ENCODE results near the gene PIK3R3.
"Not testable (repeated sequence)": the region's sequence is repeated elsewhere in the genome, so short reads cannot be mapped to it uniquely, and the experiment has no call there.

PIK3R3 gene

GRCh38 chr1:46099215-46099614 is 33.2 kb downstream of the PIK3R3 start:
- DNase-seq = no peak

- no peak for DNase-seq
Measured at GRCh38 chr1:46098027-46098712, 34.3 kb downstream of the PIK3R3 start.

DNA sequence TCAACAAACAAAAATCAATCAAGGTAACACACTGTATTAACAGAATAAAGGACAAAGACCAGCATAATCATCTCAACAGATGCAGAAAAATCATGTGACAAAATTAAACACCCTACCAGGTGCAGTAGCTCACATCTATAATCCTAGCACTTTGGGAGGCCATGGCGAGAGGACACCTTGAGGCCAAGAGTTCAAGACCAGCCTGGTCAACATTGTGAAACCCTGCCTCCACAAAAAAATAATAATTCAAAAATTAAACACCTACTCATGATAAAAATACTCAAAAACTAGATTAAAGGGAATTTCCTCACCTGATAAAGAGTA is 35.3 kb downstream of the PIK3R3 start:
- no peak for DNase-seq

DNA sequence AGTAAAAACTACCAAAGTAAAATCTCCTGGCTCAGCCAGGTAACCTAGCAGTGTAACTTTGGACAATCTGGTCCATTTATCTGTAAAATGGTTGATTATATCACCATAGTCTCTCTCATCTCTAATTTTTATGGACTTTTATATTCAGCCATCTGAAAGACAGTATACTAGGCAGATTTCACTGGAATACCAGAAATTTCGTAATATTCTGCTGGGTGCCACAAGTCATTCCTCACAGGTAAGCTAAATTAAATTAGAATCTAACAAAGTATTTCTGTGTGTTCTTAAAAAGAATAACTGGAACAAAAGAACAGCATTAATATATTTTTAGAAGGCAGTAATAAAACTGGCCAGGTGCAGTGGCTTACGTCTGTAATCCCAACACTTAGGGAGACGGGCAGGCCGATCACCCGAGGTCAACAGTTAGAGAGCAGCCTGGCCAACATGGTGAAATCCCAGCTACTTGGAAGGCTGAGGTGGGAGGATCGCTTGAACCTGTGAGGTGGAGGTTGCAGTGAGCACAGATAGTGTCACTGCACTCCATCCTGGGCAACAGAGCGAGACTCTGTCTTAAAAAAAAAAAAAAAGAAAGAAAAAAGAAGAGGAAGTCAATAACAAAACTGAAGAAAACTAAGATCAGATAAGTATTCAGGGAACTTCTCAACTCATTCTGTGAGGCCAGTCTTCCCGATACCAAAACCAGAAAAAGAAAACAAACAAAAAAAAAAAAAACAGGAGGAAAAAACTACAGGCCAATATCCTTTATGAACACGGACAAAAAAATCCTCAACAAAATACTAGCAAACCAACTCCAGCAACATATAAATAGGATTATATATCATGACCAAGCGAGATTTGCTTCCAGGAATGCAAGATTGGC is 35.9 kb downstream of the PIK3R3 start:
- no peak for DNase-seq

GRCh38 chr1:46095110-46095509 is 37.3 kb downstream of the PIK3R3 start:
- DNase-seq = not testable (repeated sequence)

- no peak for DNase-seq
Measured at GRCh38 chr1:46094471-46095005, 37.9 kb downstream of the PIK3R3 start.

GRCh38 chr1:46093832-46094231 is 38.6 kb downstream of the PIK3R3 start:
- DNase-seq = not testable (repeated sequence)

GRCh38 chr1:46087891-46088290 is 44.5 kb downstream of the PIK3R3 start:
- DNase-seq = no peak

GRCh38 chr1:46086576-46086975 is 45.9 kb downstream of the PIK3R3 start:
- DNase-seq = no peak

- no peak for DNase-seq
Measured at GRCh38 chr1:46084553-46085451, 47.6 kb downstream of the PIK3R3 start.

DNA sequence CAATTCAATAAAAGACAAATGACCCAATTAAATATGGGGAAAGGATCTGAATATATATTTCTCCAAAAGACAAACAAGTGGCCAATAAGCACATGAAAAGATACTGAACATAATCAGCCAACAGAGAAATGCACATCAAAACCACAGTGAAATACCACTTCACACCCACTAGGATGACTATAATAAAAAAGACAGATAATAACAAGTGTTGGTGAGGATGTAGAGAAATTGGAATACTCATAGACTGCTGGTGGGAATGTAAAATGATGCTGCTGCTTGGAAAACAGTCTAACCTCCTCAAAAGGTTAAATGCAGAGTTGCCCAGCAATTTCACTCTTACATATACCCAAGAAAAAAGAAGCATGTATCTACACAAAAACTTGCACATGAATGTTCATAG is 48.9 kb downstream of the PIK3R3 start:
- no peak for DNase-seq

GRCh38 chr1:46081619-46082018 is 50.8 kb downstream of the PIK3R3 start:
- DNase-seq = no peak

- no peak for DNase-seq
Measured at GRCh38 chr1:46081206-46081605, 51.2 kb downstream of the PIK3R3 start.

- DNase-seq = no peak
Measured at GRCh38 chr1:46080257-46080656, 52.2 kb downstream of the PIK3R3 start.

DNA sequence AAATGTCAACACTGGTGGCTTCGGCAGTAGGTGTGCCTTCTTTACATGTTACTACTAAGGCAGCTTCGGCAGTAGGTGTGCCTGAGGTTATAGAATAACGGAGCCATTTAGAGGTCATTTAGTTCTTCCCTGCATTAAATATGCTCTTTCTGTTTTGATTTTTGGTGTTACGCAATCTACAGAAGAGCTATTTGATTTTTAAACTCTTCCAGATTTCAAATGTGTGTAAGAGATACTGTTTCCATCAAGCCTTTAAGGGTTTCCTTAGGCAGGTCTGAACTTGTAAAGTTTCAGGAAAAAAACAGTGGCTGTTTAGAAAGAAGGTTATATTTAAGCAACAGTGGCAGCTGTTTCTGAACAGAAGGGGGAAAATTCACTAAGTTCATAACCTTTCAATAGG is 54.8 kb downstream of the PIK3R3 start:
- DNase-seq = no peak

DNA sequence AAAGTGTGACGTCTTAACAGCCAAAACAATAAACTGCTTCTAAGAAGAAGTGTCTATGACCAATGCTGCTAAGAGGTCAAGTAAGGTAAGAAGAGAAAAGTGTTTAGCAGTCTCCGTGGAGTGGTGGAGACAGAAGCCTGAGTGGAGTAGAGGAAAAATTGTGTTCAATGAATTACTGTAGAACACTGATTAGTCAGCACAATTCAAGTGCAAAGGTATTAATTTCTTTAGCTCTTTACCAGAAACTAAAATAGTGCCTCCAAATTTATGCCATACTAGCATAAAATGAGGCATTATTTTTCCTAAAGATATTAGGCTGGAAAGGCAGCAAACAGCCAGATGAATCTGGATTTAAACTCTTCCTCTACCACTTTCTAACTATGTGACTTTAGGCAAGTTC is 56.1 kb downstream of the PIK3R3 start:
- no peak for DNase-seq

DNA sequence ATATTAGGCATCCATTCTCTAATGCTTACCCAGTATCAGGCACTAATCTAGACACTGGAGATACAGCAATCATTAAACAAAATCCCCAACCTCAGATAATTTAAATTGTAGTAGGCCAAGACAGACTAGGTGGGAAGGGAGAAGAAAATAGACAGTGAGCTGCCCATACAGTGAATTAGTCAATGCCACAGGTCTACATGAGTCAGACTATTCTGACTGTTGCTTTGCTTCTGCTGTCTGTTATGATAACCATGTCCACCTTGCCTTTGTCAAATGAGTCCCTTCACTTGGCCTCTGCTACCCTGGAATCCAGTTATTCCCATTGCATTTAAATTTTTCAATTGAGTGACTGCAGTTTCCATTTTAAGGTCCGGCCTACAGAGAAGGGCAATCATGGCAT is 59.5 kb downstream of the PIK3R3 start:
- DNase-seq = no peak

GRCh38 chr1:46070164-46070814 is 62.1 kb downstream of the PIK3R3 start:
- no peak for DNase-seq

DNA sequence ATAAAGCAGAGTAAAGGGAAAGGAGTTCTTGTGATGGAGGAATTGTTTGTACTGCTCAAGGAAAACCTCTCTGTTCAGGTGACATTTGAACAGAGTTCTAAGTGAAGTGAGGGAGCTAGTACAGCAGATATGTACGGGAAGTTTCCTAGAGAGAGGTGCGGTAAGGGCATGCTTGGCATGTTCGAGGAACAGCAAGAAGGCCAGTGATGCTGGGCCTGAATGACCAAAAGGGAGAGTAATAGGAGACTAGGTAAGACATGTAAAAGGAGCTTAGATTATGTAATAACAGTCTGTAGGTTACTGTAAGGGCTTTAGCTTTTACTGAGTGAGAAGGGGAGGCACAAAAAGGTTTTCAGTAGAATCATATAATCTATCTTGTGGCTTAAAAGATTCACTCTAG is 63.9 kb downstream of the PIK3R3 start:
- DNase-seq = no peak

GRCh38 chr1:46067652-46068051 is 64.8 kb downstream of the PIK3R3 start:
- no peak for DNase-seq

DNA sequence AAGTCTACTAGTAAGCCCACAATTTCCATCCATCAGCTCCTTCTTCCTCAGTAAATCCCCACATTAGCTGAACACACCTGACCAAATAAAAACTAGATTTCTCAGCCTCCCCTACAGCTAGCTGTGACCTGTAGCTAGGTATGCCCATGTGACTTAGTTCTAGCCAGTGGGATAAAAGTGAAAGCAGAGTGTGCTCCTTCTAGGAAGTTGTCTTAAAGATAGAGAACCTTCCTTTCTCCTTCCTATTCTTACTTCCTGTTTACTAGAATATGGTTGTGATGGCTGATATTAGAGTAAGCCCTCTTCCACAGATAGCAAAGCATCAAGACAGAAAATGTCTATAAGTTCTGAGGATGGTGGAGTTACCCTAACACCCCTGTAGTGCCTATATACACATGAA is 67.0 kb downstream of the PIK3R3 start:
- no peak for DNase-seq

DNA sequence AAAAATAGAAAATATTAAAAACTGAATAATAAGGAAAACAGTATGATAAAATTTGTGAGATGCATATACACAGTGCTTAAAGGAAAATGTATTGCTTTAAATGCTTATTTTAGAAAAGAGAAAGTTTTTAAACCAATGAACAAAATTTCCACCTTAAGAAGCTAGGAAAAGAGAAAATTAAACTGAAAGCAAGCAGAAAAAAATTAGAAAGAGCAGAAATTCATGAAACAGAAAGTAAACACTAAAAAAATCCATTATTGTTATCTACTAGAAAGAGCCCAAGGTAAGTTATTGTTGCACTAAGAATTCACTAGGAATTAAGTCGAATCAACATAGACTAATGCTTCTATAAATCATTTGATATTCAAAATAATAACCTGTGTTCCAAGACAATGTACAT is 67.7 kb downstream of the PIK3R3 start:
- DNase-seq = no peak

Measured in NCI-H748 treated with DMSO at 0.1 percent for 48 hours (cell line).